HepG2 (cell line): ENCODE results near the gene MTCH2. TPM values are rescaled to one million over a fixed set of nuclear protein-coding genes. Genes with fewer than 3 reads are reported as not detected.

Source experiments
- AHR ChIP-seq: IDR thresholded peaks from 2 replicates; pipeline ENCODE4 v1.6.1; 2018; ENCODE audit warnings: missing genetic modification reagents, missing compliant biosample characterization
- CEBPB ChIP-seq: IDR thresholded peaks from 2 replicates; pipeline ENCODE4 v1.6.1; 2011; ENCODE audit warnings: low read depth, low read length, improper control_type of control experiment, borderline replicate concordance
- HMGA1 ChIP-seq: sonication (generic); formaldehyde crosslinking; conservative IDR thresholded peaks from 2 replicates; pipeline ENCODE4 v1.4.0; 2020; ENCODE audit warnings: missing genetic modification reagents
- HNF4A ChIP-seq: sonication (generic); formaldehyde crosslinking; IDR thresholded peaks from 2 replicates; pipeline ENCODE4 v1.4.0; 2020; ENCODE audit warnings: missing genetic modification reagents
- KDM6A ChIP-seq: IDR thresholded peaks from 2 replicates; pipeline ENCODE4 v1.6.1; 2016; ENCODE audit warnings: low read depth
- MIER3 ChIP-seq: IDR thresholded peaks from 2 replicates; pipeline ENCODE4 v1.6.1; 2016; ENCODE audit warnings: missing compliant biosample characterization, borderline replicate concordance
- MTA3 ChIP-seq: sonication (generic); formaldehyde crosslinking; IDR thresholded peaks from 2 replicates; pipeline ENCODE4 v1.4.0; 2020; ENCODE audit warnings: missing genetic modification reagents
- PAWR ChIP-seq: sonication (generic); formaldehyde crosslinking; IDR thresholded peaks from 2 replicates; pipeline ENCODE4 v1.4.0; 2020; ENCODE audit warnings: missing genetic modification reagents, mild to moderate bottlenecking, borderline replicate concordance
- PHF20 ChIP-seq: sonication (generic); formaldehyde crosslinking; IDR thresholded peaks from 2 replicates; pipeline ENCODE4 v1.5.0; 2020; ENCODE audit warnings: mild to moderate bottlenecking, missing genetic modification reagents
- POLR2AphosphoS5 ChIP-seq: IDR thresholded peaks from 2 replicates; pipeline ENCODE4 v1.6.1; 2012; ENCODE audit warnings: low read depth, low read length
- SAFB2 ChIP-seq: sonication (generic); formaldehyde crosslinking; IDR thresholded peaks from 2 replicates; pipeline ENCODE4 v1.5.1; 2020; ENCODE audit warnings: missing genetic modification reagents, low read depth, mild to moderate bottlenecking, borderline replicate concordance
- SNAPC2 ChIP-seq: sonication (generic); formaldehyde crosslinking; IDR thresholded peaks from 2 replicates; pipeline ENCODE4 v1.8.1; 2022; ENCODE audit warnings: mild to moderate bottlenecking, missing genetic modification reagents
- SP1 ChIP-seq, 2 experiments: fragments of 450-650 bp in 1 of 2; sonication (generic) in 1 of 2; formaldehyde crosslinking in 1 of 2; IDR thresholded peaks; 2 replicates each; pipeline versions ENCODE4 v1.4.0 to v1.6.1; 2016 to 2020; ENCODE audit warnings: missing genetic modification reagents in 1 of 2
- SRSF4 ChIP-seq: fragments of 200-400 bp; formaldehyde crosslinking; IDR thresholded peaks from one replicate; pipeline ENCODE4 v1.6.1; 2018; ENCODE audit warnings: mild to moderate bottlenecking, low read depth, low read length, moderate library complexity; ENCODE audit not compliant: poor library complexity, severe bottlenecking
- TAF15 ChIP-seq: fragments of 200-400 bp; formaldehyde crosslinking; IDR thresholded peaks from one replicate; pipeline ENCODE4 v1.6.1; 2018; ENCODE audit warnings: mild to moderate bottlenecking, low read depth, low read length; ENCODE audit not compliant: poor library complexity, severe bottlenecking
- ZBTB44 ChIP-seq: sonication (generic); formaldehyde crosslinking; IDR thresholded peaks from 2 replicates; pipeline ENCODE4 v1.4.0; 2020; ENCODE audit warnings: missing genetic modification reagents
- ZNF44 ChIP-seq: sonication (generic); formaldehyde crosslinking; IDR thresholded peaks from 2 replicates; pipeline ENCODE4 v1.5.1; 2020; ENCODE audit warnings: mild to moderate bottlenecking, missing genetic modification reagents
- ZNF446 ChIP-seq: sonication (generic); formaldehyde crosslinking; IDR thresholded peaks from 2 replicates; pipeline ENCODE4 v1.5.0; 2020; ENCODE audit warnings: mild to moderate bottlenecking, missing genetic modification reagents
- ZNF510 ChIP-seq: sonication (generic); formaldehyde crosslinking; IDR thresholded peaks from 2 replicates; pipeline ENCODE4 v1.4.0; 2020; ENCODE audit warnings: low read depth, mild to moderate bottlenecking, missing genetic modification reagents
- ZNF546 ChIP-seq: sonication (generic); formaldehyde crosslinking; conservative IDR thresholded peaks from 2 replicates; pipeline ENCODE4 v1.8.1; 2023; ENCODE audit warnings: mild to moderate bottlenecking, missing genetic modification reagents
- ZNF577 ChIP-seq: sonication (generic); formaldehyde crosslinking; IDR thresholded peaks from 2 replicates; pipeline ENCODE4 v1.4.0; 2020; ENCODE audit warnings: mild to moderate bottlenecking, low read depth, missing genetic modification reagents, borderline replicate concordance
- polyA plus RNA-seq, 8 experiments: library from polyadenylated mRNA; depleted of rRNA in 3 of 8; stranded (reverse) in 7 of 8; unstranded in 1 of 8; fragments of >200 nt; fragmentation: Illumina TruSeq in 4 of 8; extraction: Trizol in 4 of 8; gene quantifications; 2 replicates each; pipeline versions ENCODE4 v1.2.1 to v1.2.3, GENCODE V29; 2011 to 2016; ENCODE audit warnings: low read depth in 4 of 8, missing spikeins in 1 of 8, mixed read lengths in 1 of 8; ENCODE audit not compliant: insufficient read depth in 1 of 8
- total RNA-seq, 5 experiments: library from RNA; depleted of rRNA; stranded (reverse); fragments of >200 nt; fragmentation: Illumina TruSeq; extraction: Trizol; gene quantifications; 2 replicates each; pipeline ENCODE4 v1.2.3, GENCODE V29; 2016; ENCODE audit warnings: low read depth in 1 of 5
- TF ChIP-seq, protein P1 (sequence below): sonication (generic); formaldehyde crosslinking; IDR thresholded peaks from 2 replicates; pipeline ENCODE4 v1.8.1; 2023; ENCODE audit warnings: mild to moderate bottlenecking, missing genetic modification reagents
- TF ChIP-seq, protein P2 (sequence below): sonication (generic); formaldehyde crosslinking; IDR thresholded peaks from 2 replicates; pipeline ENCODE4 v1.5.0; 2020; ENCODE audit warnings: mild to moderate bottlenecking, missing genetic modification reagents
- TF ChIP-seq, protein P3 (sequence below): IDR thresholded peaks from 2 replicates; pipeline ENCODE4 v1.6.1; 2012; ENCODE audit warnings: low read depth, low read length, improper control_type of control experiment

Gene MTCH2
- total and polyA plus RNA-seq, 2 of the 13 experiments (the other 11 are each of a cell fraction or from before 2014, with no cell fraction given): 112 to 272 TPM

DNA sequence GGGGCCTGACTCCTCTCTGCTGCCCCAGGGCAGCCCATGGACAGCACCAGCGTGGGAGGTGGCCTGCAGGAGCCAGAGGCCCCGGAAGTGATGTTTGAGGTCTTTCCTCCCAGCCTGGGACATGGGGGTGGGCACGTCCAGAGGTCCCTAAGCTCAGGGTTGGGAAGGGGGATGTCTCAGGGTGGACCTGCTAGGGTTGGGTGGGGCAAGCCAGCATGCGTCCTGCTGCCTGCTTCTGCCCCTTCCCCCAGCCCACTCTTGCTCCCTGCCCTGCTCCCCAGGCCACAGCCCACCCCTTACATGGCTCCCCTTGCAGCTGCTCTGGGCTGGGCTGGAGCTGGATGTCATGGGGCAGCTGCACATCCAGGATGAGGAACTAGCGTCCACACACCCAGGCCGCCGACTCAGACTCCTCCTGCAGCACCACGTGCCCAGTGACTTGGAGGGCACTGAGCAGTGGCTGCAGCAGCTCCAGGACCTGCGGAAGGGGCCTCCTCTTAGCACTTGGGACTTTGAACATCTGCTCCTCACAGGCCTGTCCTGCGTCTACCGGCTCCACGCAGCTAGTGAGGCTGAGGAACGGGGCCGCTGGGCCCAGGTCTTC lies 54.5 kb downstream of the MTCH2 start (continued):
- TF ChIP-seq MTA3 (CRISPR knock-in tag) (no peak), PAWR (CRISPR knock-in tag) (no peak), ZNF546 (CRISPR knock-in tag) (0 out of 2 replicates have a peak, but pooled peaks have one; percentile 58), ZNF446 (no peak), AHR (no peak), POLR2AphosphoS5 (no peak), MIER3 (CRISPR knock-in tag) (no peak), ZNF510 (CRISPR knock-in tag) (no peak), HMGA1 (CRISPR knock-in tag) (no peak), SRSF4 (no peak), ZNF577 (CRISPR knock-in tag) (no peak), SNAPC2 (CRISPR knock-in tag) (no peak; the same call in 1 of the 2 replicates), KDM6A (CRISPR knock-in tag) (no peak), SP1 (IDR thresholded peaks at IDR 0.05) (no peak), SP1 (CRISPR knock-in tag; IDR thresholded peaks at IDR 0.05) (no peak), PHF20 (CRISPR knock-in tag) (no peak; the same call in 1 of the 2 replicates), ZNF44 (no peak), ZBTB44 (no peak), SAFB2 (CRISPR knock-in tag) (no peak), TAF15 (no peak), CEBPB (no peak), HNF4A (CRISPR knock-in tag) (peak; percentile 75)
- TF ChIP-seq, protein P1, sequence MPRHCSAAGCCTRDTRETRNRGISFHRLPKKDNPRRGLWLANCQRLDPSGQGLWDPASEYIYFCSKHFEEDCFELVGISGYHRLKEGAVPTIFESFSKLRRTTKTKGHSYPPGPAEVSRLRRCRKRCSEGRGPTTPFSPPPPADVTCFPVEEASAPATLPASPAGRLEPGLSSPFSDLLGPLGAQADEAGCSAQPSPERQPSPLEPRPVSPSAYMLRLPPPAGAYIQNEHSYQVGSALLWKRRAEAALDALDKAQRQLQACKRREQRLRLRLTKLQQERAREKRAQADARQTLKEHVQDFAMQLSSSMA (CRISPR knock-in tag): no peak; the same call in 1 of the 2 replicates
- TF ChIP-seq, protein P2, sequence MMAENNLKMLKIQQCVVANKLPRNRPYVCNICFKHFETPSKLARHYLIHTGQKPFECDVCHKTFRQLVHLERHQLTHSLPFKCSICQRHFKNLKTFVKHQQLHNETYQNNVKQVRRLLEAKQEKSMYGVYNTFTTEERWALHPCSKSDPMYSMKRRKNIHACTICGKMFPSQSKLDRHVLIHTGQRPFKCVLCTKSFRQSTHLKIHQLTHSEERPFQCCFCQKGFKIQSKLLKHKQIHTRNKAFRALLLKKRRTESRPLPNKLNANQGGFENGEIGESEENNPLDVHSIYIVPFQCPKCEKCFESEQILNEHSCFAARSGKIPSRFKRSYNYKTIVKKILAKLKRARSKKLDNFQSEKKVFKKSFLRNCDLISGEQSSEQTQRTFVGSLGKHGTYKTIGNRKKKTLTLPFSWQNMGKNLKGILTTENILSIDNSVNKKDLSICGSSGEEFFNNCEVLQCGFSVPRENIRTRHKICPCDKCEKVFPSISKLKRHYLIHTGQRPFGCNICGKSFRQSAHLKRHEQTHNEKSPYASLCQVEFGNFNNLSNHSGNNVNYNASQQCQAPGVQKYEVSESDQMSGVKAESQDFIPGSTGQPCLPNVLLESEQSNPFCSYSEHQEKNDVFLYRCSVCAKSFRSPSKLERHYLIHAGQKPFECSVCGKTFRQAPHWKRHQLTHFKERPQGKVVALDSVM (CRISPR knock-in tag): no peak
- TF ChIP-seq, protein P3, sequence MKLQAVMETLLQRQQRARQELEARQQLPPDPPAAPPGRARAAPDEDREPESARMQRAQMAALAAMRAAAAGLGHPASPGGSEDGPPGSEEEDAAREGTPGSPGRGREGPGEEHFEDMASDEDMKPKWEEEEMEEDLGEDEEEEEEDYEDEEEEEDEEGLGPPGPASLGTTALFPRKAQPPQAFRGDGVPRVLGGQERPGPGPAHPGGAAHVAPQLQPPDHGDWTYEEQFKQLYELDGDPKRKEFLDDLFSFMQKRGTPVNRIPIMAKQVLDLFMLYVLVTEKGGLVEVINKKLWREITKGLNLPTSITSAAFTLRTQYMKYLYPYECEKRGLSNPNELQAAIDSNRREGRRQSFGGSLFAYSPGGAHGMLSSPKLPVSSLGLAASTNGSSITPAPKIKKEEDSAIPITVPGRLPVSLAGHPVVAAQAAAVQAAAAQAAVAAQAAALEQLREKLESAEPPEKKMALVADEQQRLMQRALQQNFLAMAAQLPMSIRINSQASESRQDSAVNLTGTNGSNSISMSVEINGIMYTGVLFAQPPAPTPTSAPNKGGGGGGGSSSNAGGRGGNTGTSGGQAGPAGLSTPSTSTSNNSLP: no peak
